ENCODE data around the gene FADS2.

DNA sequence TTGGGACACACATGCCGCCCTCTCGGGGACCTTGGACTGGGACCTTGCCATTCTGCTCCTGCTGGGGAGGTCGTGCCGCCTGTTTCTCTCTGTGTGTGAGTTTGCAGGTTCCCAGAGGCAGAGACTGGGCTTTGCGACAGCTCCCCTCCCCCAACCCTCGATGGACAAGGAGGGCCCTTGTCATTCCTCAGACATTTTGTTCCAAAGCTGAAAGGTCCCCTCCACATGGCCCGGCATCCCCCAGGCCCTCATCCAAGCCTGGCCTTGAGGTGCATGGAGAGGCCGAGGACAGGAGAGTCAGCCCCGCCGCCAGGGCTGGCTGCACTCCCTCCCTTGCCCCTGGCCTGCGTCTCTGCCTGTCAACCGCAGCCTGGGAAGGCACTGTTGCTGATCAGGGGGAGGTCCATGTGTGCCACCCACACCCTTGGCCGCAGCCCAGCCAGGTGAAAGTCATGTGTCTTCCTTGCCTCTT is 25.6 kb downstream of the FADS2 start:
- TF ChIP-seq, protein P1, sequence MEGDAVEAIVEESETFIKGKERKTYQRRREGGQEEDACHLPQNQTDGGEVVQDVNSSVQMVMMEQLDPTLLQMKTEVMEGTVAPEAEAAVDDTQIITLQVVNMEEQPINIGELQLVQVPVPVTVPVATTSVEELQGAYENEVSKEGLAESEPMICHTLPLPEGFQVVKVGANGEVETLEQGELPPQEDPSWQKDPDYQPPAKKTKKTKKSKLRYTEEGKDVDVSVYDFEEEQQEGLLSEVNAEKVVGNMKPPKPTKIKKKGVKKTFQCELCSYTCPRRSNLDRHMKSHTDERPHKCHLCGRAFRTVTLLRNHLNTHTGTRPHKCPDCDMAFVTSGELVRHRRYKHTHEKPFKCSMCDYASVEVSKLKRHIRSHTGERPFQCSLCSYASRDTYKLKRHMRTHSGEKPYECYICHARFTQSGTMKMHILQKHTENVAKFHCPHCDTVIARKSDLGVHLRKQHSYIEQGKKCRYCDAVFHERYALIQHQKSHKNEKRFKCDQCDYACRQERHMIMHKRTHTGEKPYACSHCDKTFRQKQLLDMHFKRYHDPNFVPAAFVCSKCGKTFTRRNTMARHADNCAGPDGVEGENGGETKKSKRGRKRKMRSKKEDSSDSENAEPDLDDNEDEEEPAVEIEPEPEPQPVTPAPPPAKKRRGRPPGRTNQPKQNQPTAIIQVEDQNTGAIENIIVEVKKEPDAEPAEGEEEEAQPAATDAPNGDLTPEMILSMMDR (IDR thresholded peaks at IDR 0.05) = no peak
- no peak for TF ChIP-seq POLR2A (IDR thresholded peaks at IDR 0.05)
